CD4-positive, alpha-beta T cell treated with Interleukin-4 for 4 hours (primary cell): ENCODE measurements around the gene ALDH1B1.

Experiments used
- DNase-seq: peaks from one replicate; pipeline ENCODE4 v3.0.0-alpha.2; 2020

Gene ALDH1B1

DNA sequence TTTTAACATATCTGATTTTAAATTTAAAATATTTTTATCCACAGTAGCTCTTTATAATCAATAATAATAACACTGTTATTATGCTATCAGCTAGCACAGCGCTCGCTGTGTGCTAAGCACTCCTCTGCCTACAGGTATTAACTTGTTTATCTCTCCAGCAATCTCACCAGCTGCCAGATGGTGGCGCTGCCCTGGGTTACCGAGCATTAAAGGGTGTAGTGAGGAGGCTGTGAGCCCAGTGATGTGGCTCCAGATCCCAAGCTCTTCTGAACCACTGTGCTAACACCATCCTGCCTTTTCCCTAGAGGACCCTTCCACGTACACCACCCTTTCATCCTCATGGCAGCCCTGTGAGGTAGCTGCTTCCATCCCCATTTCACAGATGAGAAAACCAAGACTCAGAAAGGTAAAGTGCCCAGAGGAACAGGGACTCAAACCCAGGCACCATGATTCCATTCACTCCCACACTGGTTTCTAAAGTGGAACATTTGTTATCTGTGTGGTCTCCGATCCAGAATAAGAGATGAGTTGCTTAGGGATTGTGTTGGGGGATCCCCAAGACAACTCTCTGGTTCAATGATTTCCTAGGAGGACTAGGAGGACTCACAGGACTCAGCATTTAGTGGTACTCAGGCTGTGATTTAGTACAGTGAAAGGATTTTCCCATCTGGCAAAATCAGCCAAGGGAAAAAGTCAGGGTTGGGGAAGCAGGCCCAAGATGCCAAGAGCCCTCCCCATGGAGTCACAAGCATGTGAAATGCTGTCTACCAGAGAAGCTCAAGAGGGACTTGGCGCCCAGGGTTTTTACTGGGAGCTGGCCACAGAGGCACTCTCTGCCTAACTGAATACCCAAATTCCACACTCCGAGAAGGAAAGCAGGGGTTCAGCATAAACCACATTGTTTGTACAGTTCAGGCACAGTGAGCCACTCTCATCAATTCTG, 24.8 kb downstream of the ALDH1B1 start:
- DNase-seq = peak; percentile 17

- no peak for DNase-seq
Observed at GRCh38 chr9:38418366-38418765, 25.9 kb downstream of the ALDH1B1 start.

DNA sequence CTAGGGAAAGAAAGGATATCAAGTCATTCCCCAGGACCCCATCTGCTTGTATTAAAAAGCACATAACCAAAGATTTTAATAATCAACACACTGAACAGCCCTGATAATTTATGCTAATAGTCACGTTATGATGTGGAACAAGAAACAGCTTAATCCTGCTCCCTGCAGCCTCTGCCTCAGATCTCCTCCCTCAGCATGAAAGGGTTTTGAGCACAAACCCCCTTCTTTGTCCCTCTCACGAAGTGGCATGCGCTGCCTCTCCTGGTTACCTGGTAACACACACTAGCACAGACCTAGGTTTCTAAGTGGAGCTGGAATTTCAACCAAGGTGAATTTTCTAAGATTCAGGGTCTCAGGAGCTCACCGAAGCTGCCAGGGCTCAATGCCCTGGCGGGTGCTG, 26.7 kb downstream of the ALDH1B1 start:
- no peak for DNase-seq

GRCh38 chr9:38421498-38422211, 29.2 kb downstream of the ALDH1B1 start:
- DNase-seq = no peak

- DNase-seq = no peak
Observed at GRCh38 chr9:38422555-38423260, 30.2 kb downstream of the ALDH1B1 start.

DNA sequence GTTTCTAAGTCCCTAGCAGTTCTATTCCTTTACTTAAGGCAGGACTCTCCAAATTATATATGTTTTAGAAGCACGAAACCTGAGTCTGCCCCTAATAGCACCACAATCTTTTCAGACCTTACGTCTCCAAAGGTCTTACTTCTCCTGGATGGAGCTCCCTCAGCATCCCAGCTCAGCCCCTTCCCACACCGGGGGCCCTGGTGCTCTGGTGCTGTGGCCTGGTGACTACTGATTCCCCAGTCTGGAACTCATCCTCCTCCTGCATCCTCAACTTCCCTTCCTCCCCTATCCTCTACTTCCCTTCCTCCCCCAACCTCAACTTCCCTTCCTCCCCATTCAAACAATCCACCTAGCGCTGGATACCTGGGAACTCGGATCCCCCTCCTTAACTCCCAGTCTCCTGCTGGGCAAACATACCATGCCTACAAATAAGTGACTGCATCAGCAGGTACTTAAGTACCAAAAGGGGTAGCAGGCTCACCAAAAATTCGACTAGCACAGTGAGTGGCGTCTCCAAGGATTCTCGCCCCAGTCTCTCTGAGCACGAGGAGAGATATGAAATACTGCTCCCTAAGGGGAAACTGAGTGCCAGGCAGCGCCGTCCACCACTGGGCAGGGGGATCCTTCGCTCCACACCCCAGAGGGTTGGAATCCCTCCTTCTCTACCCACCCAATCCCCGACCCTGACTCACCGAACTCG, 30.9 kb downstream of the ALDH1B1 start:
- no peak for DNase-seq

DNA sequence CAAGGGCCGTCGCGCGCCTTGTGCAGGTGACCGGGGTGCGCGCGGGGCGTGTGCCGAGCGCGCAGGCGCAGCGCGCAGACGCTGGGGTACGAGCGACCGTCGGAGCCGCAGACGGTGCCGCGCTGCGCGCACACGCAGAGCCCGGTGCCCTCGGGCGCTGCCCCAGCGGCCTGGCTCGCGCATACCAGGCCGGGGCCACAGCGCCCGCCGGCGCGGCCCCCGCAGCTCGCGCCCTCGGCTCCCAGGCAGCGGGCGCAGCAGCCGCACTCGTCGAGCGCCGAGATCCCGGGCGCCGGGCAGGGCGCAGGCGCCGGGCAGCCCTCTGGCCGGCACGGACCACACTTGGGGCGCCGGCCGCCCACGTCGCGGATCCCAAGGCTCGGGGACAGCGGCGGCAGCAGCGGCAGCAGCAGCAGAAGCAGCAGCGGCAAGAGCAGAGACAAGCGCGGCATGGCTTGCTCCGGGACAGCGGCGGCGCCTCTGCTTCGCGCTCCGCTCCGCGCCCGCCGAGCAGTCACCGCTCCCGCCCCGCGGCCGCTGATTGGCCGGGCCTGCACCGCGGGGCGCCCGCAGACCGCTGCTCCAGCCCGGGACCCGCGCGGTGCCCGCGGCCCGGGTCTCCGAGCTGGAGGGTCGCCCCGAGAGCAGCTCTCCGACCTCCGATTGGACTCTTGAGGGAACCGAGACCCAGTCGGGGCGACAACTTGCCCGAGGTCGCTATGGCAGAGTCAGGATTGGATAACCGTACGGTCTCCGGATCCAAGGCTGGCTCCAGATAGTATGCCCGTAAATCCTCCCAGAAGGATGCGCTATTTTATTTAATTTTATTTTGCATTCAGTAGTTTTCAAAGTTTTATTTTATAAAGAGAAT, 31.7 kb downstream of the ALDH1B1 start, which contains the start of gene IGFBPL1:
Gene IGFBPL1, minus strand, starts transcription at position 482 of the 871 bp plus-strand sequence. Its CDS starts 30 bp downstream, at position 452.
- no peak for DNase-seq

GRCh38 chr9:38424918-38425317, 32.4 kb downstream of the ALDH1B1 start:
- no peak for DNase-seq

DNA sequence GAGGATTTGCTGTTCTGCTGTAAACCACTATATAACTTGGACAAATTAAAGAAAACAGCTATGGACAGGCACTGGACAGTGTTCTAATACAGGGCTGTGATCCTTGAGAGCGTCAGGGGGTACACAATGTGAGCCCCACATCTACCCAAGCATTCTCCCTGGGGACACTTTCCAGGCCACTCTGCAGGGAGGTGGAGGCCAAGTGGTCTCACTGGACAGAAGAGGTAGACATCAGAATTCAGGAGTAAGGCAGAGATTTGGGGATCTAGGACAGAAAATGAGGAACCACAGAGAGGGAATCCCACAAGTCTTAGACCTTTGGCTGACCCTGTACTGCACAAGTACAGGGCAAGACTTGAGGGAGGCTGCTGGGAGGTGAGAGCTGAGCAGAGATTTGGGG, 35.6 kb downstream of the ALDH1B1 start:
- no peak for DNase-seq

- DNase-seq = no peak
Observed at GRCh38 chr9:38431116-38431515, 38.6 kb downstream of the ALDH1B1 start.

DNA sequence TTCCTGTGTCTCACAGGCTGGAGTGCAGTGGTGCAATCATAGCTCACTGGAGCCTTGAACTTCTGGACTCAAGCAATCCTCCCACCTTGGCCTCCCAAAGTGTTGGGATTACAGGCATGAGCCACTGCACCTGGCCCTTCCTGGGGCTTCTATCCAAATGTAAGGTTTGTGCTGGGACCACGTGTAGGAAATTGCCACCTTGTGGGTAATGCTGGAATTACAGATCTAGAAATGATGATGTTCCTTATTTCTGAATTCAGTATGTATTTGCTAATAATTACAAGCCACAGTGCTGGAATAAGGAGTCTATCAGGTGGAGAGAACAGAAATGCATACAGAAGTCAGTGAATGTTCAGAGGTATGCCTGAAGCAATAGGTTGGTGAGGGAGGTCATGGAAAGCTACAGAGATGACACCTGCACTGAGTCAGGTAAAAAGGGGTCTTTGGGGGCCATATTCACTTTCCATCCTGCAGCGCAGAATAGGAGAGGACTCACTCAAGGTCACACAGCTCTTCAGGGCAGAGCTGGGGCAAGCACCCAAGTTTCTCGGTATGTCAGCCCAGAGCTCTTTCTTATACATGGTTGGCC, 40.5 kb downstream of the ALDH1B1 start:
- peak; percentile 28 for DNase-seq

GRCh38 chr9:38434365-38434764, 41.9 kb downstream of the ALDH1B1 start:
- no peak for DNase-seq

- DNase-seq = no peak
Observed at GRCh38 chr9:38434853-38435252, 42.4 kb downstream of the ALDH1B1 start.

DNA sequence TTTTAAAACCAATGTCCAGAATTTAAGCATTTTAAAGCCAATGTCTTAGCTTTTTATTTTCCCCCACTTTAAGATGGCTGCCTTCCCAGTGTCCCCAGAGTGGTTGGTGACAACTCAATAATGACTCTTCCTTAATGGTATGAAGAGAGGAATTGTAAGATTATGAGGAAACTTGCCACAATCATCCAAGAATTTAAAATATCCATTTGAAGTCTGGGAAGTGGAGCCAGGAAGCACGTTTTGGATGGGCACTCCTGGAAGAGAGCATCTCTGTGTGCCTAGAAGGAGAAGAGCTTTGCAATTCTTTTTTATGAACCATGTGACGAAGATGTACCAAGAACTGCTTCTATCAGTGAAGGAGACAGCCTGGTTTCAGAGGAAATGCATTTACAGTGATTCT, 43.0 kb downstream of the ALDH1B1 start:
- no peak for DNase-seq

GRCh38 chr9:38436708-38437107, 44.2 kb downstream of the ALDH1B1 start:
- no peak for DNase-seq

DNA sequence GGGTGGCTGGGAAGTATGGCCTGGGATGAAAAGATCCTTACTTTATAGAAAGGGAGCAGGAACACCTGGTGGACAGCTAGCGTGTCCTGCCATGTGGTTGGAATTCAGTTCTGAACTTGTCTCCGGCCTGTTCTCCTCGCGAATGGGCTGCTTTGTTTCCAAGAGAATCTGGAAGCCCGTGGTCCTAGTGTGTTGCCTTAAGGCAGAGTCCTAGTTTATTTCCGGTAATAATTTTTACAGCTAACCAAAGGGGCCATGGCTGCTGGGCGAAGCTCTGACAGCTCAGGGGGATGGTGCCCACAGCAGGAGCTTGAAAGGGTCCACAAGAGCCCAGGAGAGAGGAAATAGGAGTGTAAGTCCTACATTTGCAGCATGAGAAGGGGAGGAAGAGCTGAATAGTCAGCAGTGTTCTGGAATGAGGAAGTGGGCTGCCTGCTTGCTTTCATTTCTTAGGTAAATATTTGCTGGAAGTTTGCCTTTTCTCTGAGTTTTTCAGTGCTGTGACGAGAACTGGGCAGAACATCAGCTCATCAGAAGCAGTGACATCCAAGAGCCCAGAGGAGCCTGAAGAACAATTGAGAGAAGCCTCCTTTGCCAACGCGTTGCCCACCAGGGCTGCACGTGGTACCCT, 44.8 kb downstream of the ALDH1B1 start:
- no peak for DNase-seq

GRCh38 chr9:38439291-38439915, 46.9 kb downstream of the ALDH1B1 start:
- no peak for DNase-seq

- no peak for DNase-seq
Observed at GRCh38 chr9:38439916-38440301, 47.4 kb downstream of the ALDH1B1 start.

GRCh38 chr9:38440516-38440915, 48.0 kb downstream of the ALDH1B1 start:
- no peak for DNase-seq
